Gastroesophageal sphincter (tissue), 4 donors: Measurements from ENCODE around the gene CACNA1E. TPM values are rescaled to one million over a fixed set of nuclear protein-coding genes. Genes with fewer than 3 reads are reported as not detected.

Experiments used
- ATAC-seq: fragments of 150-250 bp; one replicate; pipeline ENCODE4 v1.9.1; 2016; ENCODE audit warnings: mild to moderate bottlenecking, moderate library complexity
- H3K27ac ChIP-seq, 4 donors: fragments of 200-600 bp; sonication (generic) in 3 of 4; 1 replicate in 3 of 4; 2 replicates in 1 of 4; pipeline ENCODE4 v1.5.1; 2016 to 2019
- H3K27me3 ChIP-seq: fragments of 200-600 bp; sonication (generic); one replicate; pipeline ENCODE4 v1.5.1; 2019
- H3K36me3 ChIP-seq, 2 donors: fragments of 200-600 bp; sonication (generic); one replicate each; pipeline ENCODE4 v1.5.1; 2019; ENCODE audit warnings: control low read depth in 1 of 2
- H3K4me1 ChIP-seq, 3 donors: fragments of 200-600 bp; sonication (generic); 1 replicate in 2 of 3; 2 replicates in 1 of 3; pipeline ENCODE4 v1.5.1; 2016 to 2019; ENCODE audit warnings: control low read depth in 2 of 3
- H3K4me3 ChIP-seq, 2 donors: fragments of 200-600 bp; sonication (generic); one replicate each; pipeline ENCODE4 v1.5.1; 2019; ENCODE audit warnings: mild to moderate bottlenecking in 1 of 2, moderate library complexity in 1 of 2
- H3K9me3 ChIP-seq, 3 donors: fragments of 200-600 bp; sonication (generic); one replicate each; pipeline ENCODE4 v1.5.1; 2017 to 2019; ENCODE audit warnings: control low read depth in 2 of 3
- CTCF ChIP-seq, 4 experiments: fragments of 200-600 bp in 2 of 4; fragments of 450-650 bp in 2 of 4; sonication (generic) in 1 of 4; IDR thresholded peaks; one replicate each; pipeline ENCODE4 v1.5.1; 2017 to 2019; ENCODE audit warnings: antibody characterized with exemption in 4 of 4, mild to moderate bottlenecking in 2 of 4, moderate library complexity in 2 of 4
- EP300 ChIP-seq: sonication (generic); formaldehyde crosslinking; IDR thresholded peaks from one replicate; pipeline ENCODE4 v1.6.1; 2017; ENCODE audit warnings: antibody characterized with exemption, mild to moderate bottlenecking
- POLR2A ChIP-seq, 2 donors: fragments of 450-650 bp; IDR thresholded peaks; one replicate each; pipeline ENCODE4 v1.6.1; 2017; ENCODE audit warnings: antibody characterized with exemption in 2 of 2, mild to moderate bottlenecking in 2 of 2, moderate library complexity in 1 of 2
- POLR2AphosphoS5 ChIP-seq: sonication (generic); formaldehyde crosslinking; IDR thresholded peaks from one replicate; pipeline ENCODE4 v1.6.1; 2017; ENCODE audit warnings: antibody characterized with exemption
- WGBS, 2 donors: methylation state at CpG; one replicate each; pipeline ENCODE4 v1.1.5; 2018; ENCODE audit warnings: low coverage in 1 of 2; 5-methylcytosine and 5-hydroxymethylcytosine counted together
- total RNA-seq, 4 donors: library from RNA; depleted of rRNA; stranded (reverse); fragments of >200 nt; gene quantifications; one replicate each; pipeline ENCODE4 v1.1.0, GENCODE V29; 2016

Gene CACNA1E
- total RNA-seq, 4 donors from 2014 or later, result 0.13 to 0.23 (median 0.16) TPM

GRCh38 chr1:181488866-181489265, 5.5 kb downstream of the CACNA1E start:
- no peaks in the 10 kb centered on the region for H3K36me3 ChIP-seq
- no peak for TF ChIP-seq CTCF (IDR thresholded peaks at IDR 0.05)
- no peak for TF ChIP-seq POLR2A (IDR thresholded peaks at IDR 0.05)
- no peak for TF ChIP-seq POLR2AphosphoS5
- TF ChIP-seq EP300, result no peak
- H3K9me3 ChIP-seq, result no peaks in the 10 kb centered on the region
- peaks cover 0 to 14% (median 4%) of the 10 kb centered on the region in 3 donors for H3K4me1 ChIP-seq
- ATAC-seq, result no peak
- H3K27me3 ChIP-seq, result peaks cover 42% of the 10 kb centered on the region
- no peak overlapping the region for H3K4me3 ChIP-seq
- 100% methylated on average over 1 of the region's 1 CpG for WGBS, 2 donors
- H3K27ac ChIP-seq, result no peak overlapping the region

DNA sequence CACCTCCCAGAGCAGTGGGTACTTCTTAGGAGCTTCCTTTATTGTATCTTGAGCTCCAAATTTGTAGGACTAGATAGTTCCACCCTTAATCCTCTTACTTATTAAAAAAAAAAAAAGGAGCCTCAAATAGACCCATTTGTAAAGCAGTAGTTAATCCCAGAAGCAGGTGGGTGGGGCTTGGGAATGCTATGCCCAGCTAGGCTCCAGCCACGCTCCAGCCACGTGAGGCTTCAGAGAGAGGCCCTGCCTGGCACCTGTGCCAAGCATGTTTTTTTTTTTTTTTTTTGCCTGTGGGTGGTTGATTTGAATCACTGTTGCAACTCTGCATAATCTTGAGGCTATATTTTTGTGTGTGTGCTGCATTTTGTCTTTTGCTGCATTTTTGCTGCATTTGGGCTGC, 7.0 kb downstream of the CACNA1E start:
- 24 to 86% methylated on average over 2 of the region's 2 CpGs for WGBS, 2 donors
- TF ChIP-seq POLR2A (IDR thresholded peaks at IDR 0.05) (no peak), POLR2AphosphoS5 (no peak), CTCF (IDR thresholded peaks at IDR 0.05) (no peak), EP300 (no peak)
- Histone ChIP-seq H3K4me1 (peaks cover 0 to 12% (median 4%) of the 10 kb centered on the region in 3 donors), H3K27me3 (peaks cover 28% of the 10 kb centered on the region), H3K27ac (no peak overlapping the region), H3K36me3 (no peaks in the 10 kb centered on the region), H3K4me3 (no peak overlapping the region), H3K9me3 (no peaks in the 10 kb centered on the region)
- ATAC-seq, result no peak

DNA sequence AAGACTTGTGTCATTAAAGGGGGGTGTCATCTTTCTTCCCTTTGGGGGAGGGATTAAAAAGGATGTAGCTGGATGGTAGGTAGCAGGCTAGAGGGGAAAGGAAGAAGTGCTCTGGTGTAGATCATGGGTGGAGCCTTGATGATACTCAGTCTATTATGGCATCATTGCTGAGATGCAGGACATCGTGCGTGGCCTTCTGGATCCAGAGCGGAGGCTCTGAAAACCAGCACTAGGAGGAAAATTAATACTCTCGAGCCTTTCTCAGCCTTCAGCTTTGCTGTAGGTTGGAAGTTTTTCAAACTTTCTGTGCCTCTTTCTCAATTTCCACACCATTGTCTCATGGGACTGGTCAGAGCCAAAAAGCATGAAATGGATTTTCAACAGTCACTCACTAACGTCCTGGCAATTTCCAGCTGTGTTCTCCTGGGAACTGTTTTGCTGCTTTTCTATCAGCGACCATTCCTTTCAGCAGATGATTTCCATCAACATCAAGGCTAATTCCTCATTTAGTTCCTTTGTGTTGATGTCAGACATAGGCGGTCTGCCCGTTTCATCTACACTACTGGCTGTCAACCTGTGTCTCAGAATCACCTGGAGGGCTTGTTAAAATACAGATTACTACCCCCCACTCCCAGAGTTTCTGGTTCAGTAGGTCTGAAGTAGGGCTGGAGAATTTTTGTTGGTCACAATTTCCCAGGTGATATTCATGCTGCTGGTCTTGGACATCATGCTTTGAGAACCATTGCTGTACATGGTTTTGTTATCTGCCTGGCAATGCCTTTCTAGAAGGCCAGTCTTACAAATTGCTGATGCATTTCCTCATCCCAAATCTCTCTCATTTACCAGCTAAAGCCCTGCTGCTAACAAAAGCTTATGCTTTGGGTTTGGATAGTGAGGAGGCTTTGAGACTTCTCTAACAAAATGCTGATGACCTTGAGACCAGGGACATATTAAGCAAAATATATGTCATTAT, 7.7 kb downstream of the CACNA1E start:
- Histone ChIP-seq H3K27ac (no peak overlapping the region), H3K4me1 (peaks cover 0 to 4% (median under 1%) of the 10 kb centered on the region in 3 donors), H3K9me3 (no peaks in the 10 kb centered on the region), H3K36me3 (no peaks in the 10 kb centered on the region), H3K4me3 (no peak overlapping the region), H3K27me3 (peaks cover 20% of the 10 kb centered on the region)
- TF ChIP-seq POLR2AphosphoS5, result peak; percentile 27
- TF ChIP-seq EP300, result no peak
- no peak for TF ChIP-seq CTCF (IDR thresholded peaks at IDR 0.05)
- ATAC-seq, result peak; percentile 71
- WGBS, 2 donors, result 36 to 45% methylated on average over 6 of the region's 8 CpGs

DNA sequence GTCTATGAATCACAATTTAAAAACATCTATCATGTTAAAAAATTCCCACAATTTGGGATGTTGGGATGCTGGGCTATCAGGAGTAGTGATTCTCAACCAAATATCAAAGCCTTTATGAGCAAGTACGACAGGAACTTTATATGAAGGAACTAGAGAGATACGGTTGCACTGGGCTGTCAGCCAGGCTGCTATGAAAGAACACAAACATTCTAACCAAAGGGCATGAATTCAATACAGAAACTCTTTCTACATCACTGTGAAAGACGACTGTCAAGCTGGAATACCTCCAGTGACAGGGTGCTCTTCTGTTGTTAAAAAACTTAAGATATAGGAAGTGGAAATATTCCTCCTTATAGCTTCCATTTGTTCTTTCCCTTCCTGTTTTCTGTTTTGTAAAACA, 9.8 kb downstream of the CACNA1E start:
- no peak for TF ChIP-seq POLR2AphosphoS5
- TF ChIP-seq POLR2A (IDR thresholded peaks at IDR 0.05), result no peak
- TF ChIP-seq EP300, result no peak
- no peak for TF ChIP-seq CTCF (IDR thresholded peaks at IDR 0.05)
- no peak for ATAC-seq
- Histone ChIP-seq H3K4me1 (no peaks in the 10 kb centered on the region), H3K9me3 (no peaks in the 10 kb centered on the region), H3K4me3 (no peak overlapping the region), H3K27me3 (no peaks in the 10 kb centered on the region), H3K36me3 (no peaks in the 10 kb centered on the region), H3K27ac (no peak overlapping the region)
- 32 to 35% methylated on average over 3 of the region's 3 CpGs for WGBS, 2 donors

- no peaks in the 10 kb centered on the region for H3K9me3 ChIP-seq
- 78 to 80% methylated on average over 2 to 4 of the region's 4 CpGs for WGBS, 2 donors
- H3K27me3 ChIP-seq, result no peaks in the 10 kb centered on the region
- no peak overlapping the region for H3K4me3 ChIP-seq
- no peaks in the 10 kb centered on the region for H3K4me1 ChIP-seq
- no peaks in the 10 kb centered on the region for H3K36me3 ChIP-seq
- TF ChIP-seq EP300 (no peak), POLR2AphosphoS5 (no peak), POLR2A (IDR thresholded peaks at IDR 0.05) (no peak), CTCF (IDR thresholded peaks at IDR 0.05) (no peak)
- no peak overlapping the region for H3K27ac ChIP-seq
- ATAC-seq, result no peak
Observed at GRCh38 chr1:181493885-181494284, 10.6 kb downstream of the CACNA1E start.
